Muscle layer of duodenum (tissue), 2 donors: ENCODE results near the gene ATXN7L1.

Experiments
- H3K27ac ChIP-seq: one replicate; pipeline ENCODE4 v1.7.0; 2013; ENCODE audit warnings: mild to moderate bottlenecking, low read length
- H3K27me3 ChIP-seq: one replicate; pipeline ENCODE4 v1.7.0; 2013; ENCODE audit warnings: low read depth, mild to moderate bottlenecking, control low read depth, low read length
- H3K36me3 ChIP-seq, 2 donors: one replicate each; pipeline ENCODE4 v1.7.0; 2013; ENCODE audit warnings: low read length in 2 of 2, control low read depth in 1 of 2, mild to moderate bottlenecking in 1 of 2; ENCODE audit not compliant: insufficient read depth in 2 of 2, control insufficient read depth in 1 of 2
- H3K4me1 ChIP-seq, 2 donors: one replicate each; pipeline ENCODE4 v1.7.0; 2013; ENCODE audit warnings: low read length in 2 of 2, mild to moderate bottlenecking in 2 of 2, control low read depth in 1 of 2, moderate library complexity in 1 of 2; ENCODE audit not compliant: insufficient read depth in 2 of 2, control insufficient read depth in 1 of 2
- H3K4me3 ChIP-seq, 2 donors: one replicate each; pipeline ENCODE4 v1.7.0; 2013; ENCODE audit warnings: low read length in 2 of 2, low read depth in 1 of 2, mild to moderate bottlenecking in 1 of 2
- H3K9me3 ChIP-seq, 2 donors: one replicate each; pipeline ENCODE4 v1.7.0; 2013; ENCODE audit warnings: low read length in 2 of 2, control low read depth in 1 of 2, mild to moderate bottlenecking in 1 of 2; ENCODE audit not compliant: control insufficient read depth in 1 of 2
- donor health status: healthy.

ATXN7L1 gene

GRCh38 chr7:105906695-105907094 is 30.3 kb upstream of the ATXN7L1 start:
- H3K27me3 ChIP-seq: no peaks in the 10 kb centered on the region
- H3K4me1 ChIP-seq: peaks cover 0 to 11% of the 10 kb centered on the region in 2 donors
- H3K4me3 ChIP-seq: no peak overlapping the region
- H3K36me3 ChIP-seq: peaks cover 0 to 8% of the 10 kb centered on the region in 2 donors
- no peak overlapping the region for H3K27ac ChIP-seq
- H3K9me3 ChIP-seq: peaks cover 0 to 5% of the 10 kb centered on the region in 2 donors

- H3K4me3 ChIP-seq: no peak overlapping the region
- H3K4me1 ChIP-seq: peaks cover 0 to 14% of the 10 kb centered on the region in 2 donors
- H3K27me3 ChIP-seq: no peaks in the 10 kb centered on the region
- peaks cover 0 to 5% of the 10 kb centered on the region in 2 donors for H3K36me3 ChIP-seq
- H3K9me3 ChIP-seq: peaks cover 0 to 5% of the 10 kb centered on the region in 2 donors
- no peak overlapping the region for H3K27ac ChIP-seq
Observed at GRCh38 chr7:105905910-105906568, 29.6 kb upstream of the ATXN7L1 start.

DNA sequence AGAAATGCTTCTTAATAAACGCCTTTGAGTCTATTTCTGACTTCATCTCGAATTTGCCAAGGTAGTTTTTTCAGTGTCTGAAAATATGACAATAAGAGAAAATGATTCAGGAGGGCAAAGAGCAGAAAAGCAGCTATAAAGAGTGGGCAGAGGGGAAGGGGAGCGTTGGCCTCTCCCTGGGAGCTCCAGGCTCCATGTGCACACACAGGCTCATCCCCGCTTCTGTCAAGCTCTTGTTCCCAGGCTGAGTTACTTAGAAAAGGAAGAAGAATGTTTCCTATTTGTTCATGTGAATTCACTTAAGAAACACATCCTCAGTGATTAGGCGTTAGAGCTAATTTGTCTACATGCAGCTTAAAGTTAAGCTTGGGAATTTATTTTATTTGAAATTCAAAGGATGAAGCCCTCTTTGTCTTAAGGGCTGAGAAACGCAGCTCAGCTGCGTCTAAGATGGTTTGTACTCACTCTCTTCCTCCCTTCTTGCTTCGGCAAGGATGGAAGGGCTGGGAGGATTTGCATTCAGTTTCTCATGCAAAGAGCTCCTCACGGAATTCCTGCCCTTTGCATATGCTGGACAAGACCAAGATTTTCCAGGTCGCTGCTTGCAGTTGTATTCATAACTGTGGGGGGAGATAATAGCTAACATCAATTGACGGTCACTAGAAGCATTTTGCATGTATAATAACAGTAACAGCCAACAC is 29.0 kb upstream of the ATXN7L1 start:
- Histone ChIP-seq H3K27me3 (no peaks in the 10 kb centered on the region), H3K4me1 (peaks cover 0 to 17% of the 10 kb centered on the region in 2 donors), H3K4me3 (no peak overlapping the region), H3K9me3 (no peaks in the 10 kb centered on the region), H3K36me3 (no peaks in the 10 kb centered on the region), H3K27ac (no peak overlapping the region)

DNA sequence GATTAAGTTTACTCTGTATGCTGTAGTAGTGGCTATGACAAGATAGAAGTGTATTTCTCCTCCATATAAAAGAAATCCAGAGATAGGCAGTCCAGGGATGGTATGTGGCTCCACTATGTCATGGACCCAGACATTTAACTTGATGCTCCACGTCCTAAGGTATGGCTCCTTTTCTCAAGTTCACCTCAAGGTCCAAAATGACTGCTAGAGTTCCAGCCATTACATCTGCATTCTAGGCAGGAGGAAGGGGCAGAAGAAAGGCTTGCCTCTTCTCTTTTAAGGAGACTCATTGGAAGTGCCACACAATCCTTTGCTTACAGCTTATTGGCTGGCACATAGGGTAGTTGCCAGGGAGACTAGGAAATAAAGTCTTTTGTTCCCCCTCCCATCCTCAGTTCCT is 27.7 kb upstream of the ATXN7L1 start:
- no peaks in the 10 kb centered on the region for H3K36me3 ChIP-seq
- H3K27me3 ChIP-seq: no peaks in the 10 kb centered on the region
- no peaks in the 10 kb centered on the region for H3K9me3 ChIP-seq
- H3K4me1 ChIP-seq: peaks cover 0 to 17% of the 10 kb centered on the region in 2 donors
- no peak overlapping the region for H3K27ac ChIP-seq
- no peak overlapping the region for H3K4me3 ChIP-seq

GRCh38 chr7:105902325-105902911 is 26.0 kb upstream of the ATXN7L1 start:
- Histone ChIP-seq H3K9me3 (no peaks in the 10 kb centered on the region), H3K27me3 (no peaks in the 10 kb centered on the region), H3K4me1 (peaks cover 0 to 16% of the 10 kb centered on the region in 2 donors), H3K4me3 (no peak overlapping the region), H3K36me3 (no peaks in the 10 kb centered on the region), H3K27ac (no peak overlapping the region)

DNA sequence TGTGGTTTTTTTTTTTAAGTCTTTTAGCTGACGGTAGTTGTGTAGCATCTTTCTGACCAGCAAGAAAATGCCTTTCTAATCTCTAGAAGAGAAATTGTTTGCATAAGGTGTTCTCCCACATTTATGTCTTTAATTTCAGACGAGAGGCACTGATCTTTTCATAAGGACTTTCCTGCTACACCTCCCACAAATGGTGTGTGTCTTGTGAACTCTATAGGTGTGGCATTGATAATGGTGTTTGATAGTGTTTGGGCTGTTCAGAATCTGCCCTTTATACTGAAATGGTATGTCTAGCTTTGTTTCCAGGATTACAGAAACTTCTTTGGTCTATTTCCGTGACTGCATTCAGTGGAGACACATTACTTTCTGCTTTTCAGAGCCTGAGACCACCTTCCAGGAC is 21.6 kb upstream of the ATXN7L1 start:
- no peaks in the 10 kb centered on the region for H3K36me3 ChIP-seq
- no peaks in the 10 kb centered on the region for H3K9me3 ChIP-seq
- no peaks in the 10 kb centered on the region for H3K27me3 ChIP-seq
- H3K27ac ChIP-seq: no peak overlapping the region
- no peak overlapping the region for H3K4me3 ChIP-seq
- H3K4me1 ChIP-seq: peaks cover 0 to 6% of the 10 kb centered on the region in 2 donors

- Histone ChIP-seq H3K27me3 (no peaks in the 10 kb centered on the region), H3K4me1 (peaks cover 0 to 6% of the 10 kb centered on the region in 2 donors), H3K36me3 (no peaks in the 10 kb centered on the region), H3K9me3 (no peaks in the 10 kb centered on the region), H3K27ac (no peak overlapping the region), H3K4me3 (no peak overlapping the region)
Observed at GRCh38 chr7:105896407-105896911, 20.1 kb upstream of the ATXN7L1 start.

- Histone ChIP-seq H3K4me3 (no peak overlapping the region), H3K27me3 (no peaks in the 10 kb centered on the region), H3K36me3 (peaks cover 0 to 4% of the 10 kb centered on the region in 2 donors), H3K27ac (no peak overlapping the region), H3K9me3 (no peaks in the 10 kb centered on the region), H3K4me1 (no peaks in the 10 kb centered on the region)
Observed at GRCh38 chr7:105894131-105894530, 17.7 kb upstream of the ATXN7L1 start.

GRCh38 chr7:105892387-105892786 is 16.0 kb upstream of the ATXN7L1 start:
- Histone ChIP-seq H3K36me3 (peaks cover 0 to 4% of the 10 kb centered on the region in 2 donors), H3K4me1 (no peaks in the 10 kb centered on the region), H3K9me3 (no peaks in the 10 kb centered on the region), H3K27me3 (no peaks in the 10 kb centered on the region), H3K4me3 (no peak overlapping the region), H3K27ac (no peak overlapping the region)

- H3K36me3 ChIP-seq: peaks cover 0 to 4% of the 10 kb centered on the region in 2 donors
- H3K27ac ChIP-seq: no peak overlapping the region
- no peak overlapping the region for H3K4me3 ChIP-seq
- peaks cover 0 to under 1% of the 10 kb centered on the region in 2 donors for H3K4me1 ChIP-seq
- no peaks in the 10 kb centered on the region for H3K27me3 ChIP-seq
- no peaks in the 10 kb centered on the region for H3K9me3 ChIP-seq
Observed at GRCh38 chr7:105890290-105890997, 14.0 kb upstream of the ATXN7L1 start.
